Stimulated activated CD8-positive, alpha-beta memory T cell treated with anti-CD3 and anti-CD28 coated beads, Interleukin-4, amount 100 ng/mL, for 24 hours (primary cell): ENCODE results near the gene REEP2.
"Not testable (repeated sequence)": the region's sequence is repeated elsewhere in the genome, so short reads cannot be mapped to it uniquely, and the experiment has no call there.

Experiments used
- DNase-seq: peaks from one replicate; pipeline ENCODE4 v3.0.0-alpha.2; 2020; ENCODE audit warnings: low read depth

The REEP2 gene

DNA sequence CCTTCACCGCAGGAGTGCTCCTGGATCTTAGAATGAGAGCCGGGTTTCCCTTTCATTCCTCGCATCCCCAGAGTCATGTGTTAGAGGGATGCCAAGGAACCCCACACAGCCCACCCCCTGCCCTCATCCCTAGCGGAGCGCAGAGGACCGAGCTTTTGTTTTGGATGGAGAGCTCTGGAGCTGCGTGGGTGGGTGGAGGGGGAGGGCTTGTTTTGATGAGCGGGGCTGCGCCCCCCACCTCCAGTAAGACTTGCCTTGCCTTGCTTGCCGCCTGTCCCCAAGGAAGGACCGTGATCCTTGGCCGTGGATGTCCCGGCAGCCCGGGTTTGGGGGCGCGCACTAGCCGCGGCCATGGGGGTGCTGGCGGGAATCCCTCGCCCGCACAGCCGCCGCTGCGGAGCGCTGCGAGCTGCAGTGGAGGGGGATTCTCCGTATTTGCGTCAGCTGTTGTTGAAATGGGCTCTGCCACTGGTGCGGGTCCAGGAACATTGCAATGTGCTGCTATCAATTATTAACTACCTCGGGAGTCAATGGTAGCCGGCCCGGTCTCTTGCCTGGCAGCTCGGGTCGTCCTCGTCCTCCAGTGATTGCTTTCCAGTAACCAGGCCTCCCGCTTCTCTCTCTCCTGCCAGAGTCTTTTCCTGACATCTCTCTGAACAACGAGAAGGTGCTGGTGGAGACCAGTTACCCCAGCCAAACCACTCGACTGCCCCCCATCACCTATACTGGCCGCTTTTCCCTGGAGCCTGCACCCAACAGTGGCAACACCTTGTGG lies 27.5 kb downstream of the REEP2 start:
- no peak for DNase-seq

DNA sequence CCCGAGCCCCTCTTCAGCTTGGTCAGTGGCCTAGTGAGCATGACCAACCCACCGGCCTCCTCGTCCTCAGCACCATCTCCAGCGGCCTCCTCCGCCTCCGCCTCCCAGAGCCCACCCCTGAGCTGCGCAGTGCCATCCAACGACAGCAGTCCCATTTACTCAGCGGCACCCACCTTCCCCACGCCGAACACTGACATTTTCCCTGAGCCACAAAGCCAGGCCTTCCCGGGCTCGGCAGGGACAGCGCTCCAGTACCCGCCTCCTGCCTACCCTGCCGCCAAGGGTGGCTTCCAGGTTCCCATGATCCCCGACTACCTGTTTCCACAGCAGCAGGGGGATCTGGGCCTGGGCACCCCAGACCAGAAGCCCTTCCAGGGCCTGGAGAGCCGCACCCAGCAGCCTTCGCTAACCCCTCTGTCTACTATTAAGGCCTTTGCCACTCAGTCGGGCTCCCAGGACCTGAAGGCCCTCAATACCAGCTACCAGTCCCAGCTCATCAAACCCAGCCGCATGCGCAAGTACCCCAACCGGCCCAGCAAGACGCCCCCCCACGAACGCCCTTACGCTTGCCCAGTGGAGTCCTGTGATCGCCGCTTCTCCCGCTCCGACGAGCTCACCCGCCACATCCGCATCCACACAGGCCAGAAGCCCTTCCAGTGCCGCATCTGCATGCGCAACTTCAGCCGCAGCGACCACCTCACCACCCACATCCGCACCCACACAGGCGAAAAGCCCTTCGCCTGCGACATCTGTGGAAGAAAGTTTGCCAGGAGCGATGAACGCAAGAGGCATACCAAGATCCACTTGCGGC lies 28.2 kb downstream of the REEP2 start:
- DNase-seq = no peak

DNA sequence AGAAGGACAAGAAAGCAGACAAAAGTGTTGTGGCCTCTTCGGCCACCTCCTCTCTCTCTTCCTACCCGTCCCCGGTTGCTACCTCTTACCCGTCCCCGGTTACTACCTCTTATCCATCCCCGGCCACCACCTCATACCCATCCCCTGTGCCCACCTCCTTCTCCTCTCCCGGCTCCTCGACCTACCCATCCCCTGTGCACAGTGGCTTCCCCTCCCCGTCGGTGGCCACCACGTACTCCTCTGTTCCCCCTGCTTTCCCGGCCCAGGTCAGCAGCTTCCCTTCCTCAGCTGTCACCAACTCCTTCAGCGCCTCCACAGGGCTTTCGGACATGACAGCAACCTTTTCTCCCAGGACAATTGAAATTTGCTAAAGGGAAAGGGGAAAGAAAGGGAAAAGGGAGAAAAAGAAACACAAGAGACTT lies 28.9 kb downstream of the REEP2 start:
- DNase-seq = no peak

DNA sequence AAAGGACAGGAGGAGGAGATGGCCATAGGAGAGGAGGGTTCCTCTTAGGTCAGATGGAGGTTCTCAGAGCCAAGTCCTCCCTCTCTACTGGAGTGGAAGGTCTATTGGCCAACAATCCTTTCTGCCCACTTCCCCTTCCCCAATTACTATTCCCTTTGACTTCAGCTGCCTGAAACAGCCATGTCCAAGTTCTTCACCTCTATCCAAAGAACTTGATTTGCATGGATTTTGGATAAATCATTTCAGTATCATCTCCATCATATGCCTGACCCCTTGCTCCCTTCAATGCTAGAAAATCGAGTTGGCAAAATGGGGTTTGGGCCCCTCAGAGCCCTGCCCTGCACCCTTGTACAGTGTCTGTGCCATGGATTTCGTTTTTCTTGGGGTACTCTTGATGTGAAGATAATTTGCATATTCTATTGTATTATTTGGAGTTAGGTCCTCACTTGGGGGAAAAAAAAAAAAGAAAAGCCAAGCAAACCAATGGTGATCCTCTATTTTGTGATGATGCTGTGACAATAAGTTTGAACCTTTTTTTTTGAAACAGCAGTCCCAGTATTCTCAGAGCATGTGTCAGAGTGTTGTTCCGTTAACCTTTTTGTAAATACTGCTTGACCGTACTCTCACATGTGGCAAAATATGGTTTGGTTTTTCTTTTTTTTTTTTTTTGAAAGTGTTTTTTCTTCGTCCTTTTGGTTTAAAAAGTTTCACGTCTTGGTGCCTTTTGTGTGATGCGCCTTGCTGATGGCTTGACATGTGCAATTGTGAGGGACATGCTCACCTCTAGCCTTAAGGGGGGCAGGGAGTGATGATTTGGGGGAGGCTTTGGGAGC lies 29.5 kb downstream of the REEP2 start:
- no peak for DNase-seq

DNA sequence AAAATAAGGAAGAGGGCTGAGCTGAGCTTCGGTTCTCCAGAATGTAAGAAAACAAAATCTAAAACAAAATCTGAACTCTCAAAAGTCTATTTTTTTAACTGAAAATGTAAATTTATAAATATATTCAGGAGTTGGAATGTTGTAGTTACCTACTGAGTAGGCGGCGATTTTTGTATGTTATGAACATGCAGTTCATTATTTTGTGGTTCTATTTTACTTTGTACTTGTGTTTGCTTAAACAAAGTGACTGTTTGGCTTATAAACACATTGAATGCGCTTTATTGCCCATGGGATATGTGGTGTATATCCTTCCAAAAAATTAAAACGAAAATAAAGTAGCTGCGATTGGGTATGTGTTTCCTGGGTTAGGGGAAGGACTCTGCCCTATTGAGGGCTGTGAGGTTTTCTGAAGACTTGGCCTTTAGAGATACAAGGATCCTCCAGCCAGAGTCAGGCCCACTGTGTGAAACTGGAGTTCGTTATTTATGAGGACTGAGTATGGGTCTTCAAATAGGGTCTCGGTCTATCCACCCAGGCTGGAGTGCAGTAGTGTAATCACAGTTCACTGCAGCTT lies 30.2 kb downstream of the REEP2 start:
- DNase-seq = no peak

DNA sequence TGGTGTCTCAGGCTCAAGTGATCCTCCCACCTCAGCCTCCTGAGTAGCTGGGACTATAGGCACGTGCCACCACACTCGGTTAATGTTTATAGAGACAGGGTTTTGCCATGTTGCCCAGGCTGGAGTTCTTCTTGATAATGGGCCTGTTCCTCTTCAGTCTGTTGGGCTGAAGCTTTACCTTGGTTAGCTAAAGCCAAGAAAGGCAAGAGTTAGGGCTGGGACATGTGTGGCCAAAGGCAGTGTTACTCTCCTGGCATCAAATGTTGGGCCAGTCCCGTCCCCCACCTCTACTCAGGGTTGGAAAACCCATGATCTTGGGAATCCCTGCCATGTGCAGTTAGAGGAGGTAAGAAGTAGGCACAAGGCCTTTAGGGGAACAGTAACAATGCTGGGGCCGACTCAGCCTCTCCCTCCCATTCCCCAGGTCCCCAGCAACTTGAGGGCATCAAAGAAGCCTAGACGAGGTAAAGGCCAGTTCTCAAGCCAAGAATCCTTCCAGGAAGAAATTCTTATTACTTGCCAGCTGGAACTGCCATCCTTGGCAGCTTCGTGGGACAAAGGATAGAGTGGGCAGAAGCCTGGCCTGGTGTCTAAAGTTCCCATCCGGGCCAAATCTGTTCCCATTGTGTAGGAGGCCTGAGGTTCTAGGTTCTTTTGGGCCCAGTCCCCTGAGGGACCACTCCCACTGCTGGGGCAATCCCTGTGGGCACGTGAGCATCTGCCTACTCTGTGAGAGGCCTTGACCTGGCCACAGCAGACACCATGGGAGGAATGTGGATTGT lies 30.9 kb downstream of the REEP2 start:
- DNase-seq = no peak

DNA sequence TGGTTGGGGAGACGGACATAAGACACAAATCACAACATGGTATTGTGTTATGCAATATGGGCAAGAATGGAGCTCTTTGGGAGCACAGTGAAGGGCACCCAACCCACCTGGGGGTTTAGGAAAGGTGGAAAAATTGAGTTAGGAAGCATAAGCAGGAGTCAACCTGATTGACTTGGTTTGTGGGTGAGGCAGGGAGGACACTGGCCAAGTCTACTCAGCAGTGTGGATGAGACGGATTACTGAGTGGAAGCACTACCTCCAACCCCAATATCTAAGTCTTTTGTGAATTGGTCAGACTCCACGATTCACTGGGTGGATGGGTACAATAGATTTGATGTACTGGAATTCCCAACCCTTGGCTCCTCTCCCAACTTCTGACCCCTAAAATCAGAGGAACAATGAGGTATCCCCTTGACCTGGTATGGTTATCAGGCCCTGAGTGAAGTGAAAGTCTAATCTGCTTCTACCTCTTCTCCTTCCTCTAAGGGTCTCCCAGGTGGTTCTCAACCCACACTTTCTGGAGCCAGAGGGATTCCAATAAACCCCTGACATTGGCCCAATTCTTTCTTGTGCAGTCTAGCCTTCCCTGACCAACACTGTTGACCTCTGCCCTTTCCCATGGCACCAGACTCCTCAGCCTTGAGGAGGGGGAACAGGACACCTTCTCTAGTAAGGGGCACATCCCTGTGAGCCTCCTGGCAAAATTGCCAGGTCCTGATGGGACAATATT lies 31.6 kb downstream of the REEP2 start:
- DNase-seq = no peak

DNA sequence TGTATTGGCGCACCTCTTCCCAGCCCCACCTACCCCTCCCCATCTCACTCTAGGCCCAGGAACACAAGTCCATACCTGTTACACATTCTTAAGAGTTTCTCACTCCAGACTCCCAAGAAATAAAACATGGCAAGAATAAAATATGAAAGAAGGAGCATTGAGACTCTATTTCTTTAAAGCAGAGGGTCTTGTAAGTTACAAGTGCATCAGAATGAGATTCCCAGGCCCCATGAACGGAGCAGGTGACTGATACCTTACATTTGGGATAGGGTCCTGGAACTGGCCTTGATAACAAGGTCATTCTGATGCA lies 32.1 kb downstream of the REEP2 start:
- DNase-seq = no peak

DNA sequence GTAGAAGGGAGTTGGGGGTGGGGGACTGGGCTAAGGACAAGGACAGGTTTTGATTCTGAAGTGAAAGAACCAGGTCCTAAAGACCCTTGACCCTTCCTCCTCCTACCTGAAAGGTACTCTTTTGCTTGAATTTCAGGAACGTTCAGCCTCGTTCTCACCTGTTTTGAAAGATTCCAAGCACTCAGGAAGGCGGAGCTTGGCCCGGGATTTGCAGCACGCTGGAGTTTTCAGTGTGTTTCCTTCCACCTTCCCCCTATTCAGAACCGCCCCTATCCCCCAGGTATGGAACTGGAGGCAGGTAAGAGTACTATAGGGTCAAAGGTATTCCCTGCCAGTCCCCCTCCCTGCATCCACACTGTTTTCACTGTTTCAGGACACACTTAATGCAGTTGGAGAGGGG lies 33.5 kb downstream of the REEP2 start:
- DNase-seq = no peak

DNA sequence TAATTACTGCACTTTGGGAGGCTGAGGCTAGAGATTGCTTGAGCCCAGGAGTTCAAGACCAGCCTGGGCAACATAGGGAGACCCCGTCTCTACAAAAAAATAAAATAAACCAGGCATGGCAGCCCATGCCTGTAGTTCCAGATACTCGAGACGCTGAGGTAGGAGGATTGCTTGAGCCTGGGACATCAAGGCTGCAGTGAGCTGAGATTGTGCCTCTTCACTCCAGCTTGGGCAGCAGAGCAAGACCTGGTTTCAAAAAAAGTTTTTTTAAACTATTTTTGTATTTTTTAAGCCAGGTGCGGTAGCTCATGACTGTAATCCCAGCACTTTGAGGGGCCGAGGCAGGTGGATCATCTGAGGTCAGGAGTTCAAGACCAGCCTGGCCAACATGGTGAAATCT lies 34.3 kb downstream of the REEP2 start:
- DNase-seq = not testable (repeated sequence)

DNA sequence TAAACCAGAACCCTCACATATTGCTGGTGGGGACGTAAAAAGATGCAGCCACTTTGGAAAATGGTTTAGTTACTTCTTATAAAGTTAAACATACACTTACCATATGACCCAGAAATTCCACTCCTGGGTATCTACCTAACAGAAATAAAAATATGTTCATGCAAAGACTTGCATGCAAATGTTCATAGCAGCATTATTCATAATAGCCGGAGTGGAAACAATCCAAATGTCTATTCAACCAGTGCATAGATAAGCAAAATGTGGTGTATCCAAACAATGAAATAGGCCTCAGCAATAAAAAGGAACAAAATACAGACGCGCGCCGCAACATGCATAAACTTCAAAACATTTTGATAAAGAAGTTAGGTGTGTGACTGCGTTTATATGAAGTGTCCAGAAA lies 38.1 kb downstream of the REEP2 start:
- no peak for DNase-seq

DNA sequence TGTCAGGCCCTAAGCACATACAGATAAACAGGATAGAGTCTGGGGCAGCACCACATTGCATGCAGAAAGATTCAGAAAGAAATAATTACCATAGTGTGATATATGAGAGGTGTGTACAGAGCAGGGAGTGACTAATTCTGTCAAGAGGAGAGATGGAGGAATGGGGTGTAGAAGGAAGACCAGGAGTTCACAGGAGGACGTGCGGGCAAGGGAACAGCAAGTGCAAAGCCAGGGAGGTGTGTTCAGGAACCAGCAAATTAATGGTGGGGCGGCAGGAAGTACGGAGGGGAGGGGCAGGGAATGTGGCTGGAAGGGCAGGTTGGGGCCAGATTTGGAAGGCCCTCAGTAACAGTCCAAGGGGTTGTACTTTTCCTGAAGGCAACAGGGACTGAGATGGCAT lies 43.8 kb downstream of the REEP2 start:
- no peak for DNase-seq

DNA sequence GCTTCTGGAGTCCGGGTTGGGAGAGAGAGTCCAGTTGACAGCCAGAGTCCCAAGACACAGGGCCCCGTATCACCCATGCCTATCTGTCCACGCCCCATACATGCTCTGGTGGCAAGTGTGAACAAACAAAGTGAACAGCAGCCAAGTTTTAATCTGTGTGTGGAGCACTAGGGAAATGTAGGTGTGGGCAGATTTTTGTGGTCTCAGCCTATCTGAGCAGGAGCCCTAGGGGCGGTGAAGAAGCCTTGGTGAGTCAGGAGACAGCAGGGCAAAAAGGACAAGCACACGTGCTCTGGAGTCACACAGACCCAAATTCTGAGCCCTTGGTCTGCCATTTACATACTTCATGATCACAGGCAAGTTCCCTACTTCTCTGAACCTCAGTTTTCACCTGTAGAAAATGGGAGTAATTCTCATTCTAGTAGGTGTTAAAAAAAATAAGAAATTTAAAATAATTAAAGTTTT lies 49.7 kb downstream of the REEP2 start:
- no peak for DNase-seq

DNA sequence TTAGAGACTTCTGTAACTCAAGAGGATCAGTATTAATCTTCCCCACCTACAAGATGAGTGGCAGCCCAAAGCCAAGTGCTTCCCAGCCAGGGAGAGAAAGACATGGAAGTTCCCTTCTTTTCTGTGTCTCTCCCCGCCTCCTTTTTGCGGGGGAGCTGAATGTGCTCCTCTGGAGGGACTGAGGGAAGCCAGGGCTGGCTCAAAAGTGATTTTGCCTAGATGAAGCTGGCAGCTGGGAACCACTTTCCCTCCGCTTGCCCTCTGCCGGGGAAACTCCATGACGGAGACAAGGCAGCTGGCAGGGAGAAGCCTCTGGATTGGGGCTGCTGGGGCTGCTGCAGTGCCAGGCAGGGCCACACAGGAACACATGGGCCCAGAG lies 50.8 kb downstream of the REEP2 start:
- no peak for DNase-seq

DNA sequence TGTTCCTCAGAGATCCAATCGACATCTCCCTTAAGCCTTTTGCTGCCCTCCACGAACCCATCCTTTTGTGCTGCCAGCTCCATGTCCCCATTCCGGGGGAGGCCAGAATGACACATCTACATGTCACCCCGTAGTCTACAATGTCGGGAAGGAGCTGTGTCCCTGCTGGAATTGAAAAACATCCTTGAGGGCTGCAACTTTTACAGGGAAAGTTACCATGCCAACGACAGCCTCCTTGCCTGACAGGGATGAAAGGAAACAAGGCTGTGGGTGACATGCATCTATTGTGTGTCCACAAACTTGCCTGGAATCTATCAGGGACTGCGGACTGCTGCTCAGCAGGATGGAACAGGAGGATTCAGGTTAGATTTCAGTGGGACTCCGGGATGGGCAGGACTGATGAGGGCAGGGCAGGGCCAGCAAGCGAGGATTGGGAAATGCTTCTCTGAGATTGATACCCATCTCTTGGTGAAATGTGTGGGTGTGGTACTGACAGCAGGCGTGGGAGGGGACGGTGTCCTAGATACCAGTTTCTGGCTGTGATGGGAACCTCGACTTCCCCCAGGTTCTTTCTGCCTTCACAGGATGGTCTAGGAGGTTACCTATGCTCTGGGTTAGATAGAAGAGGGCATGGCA lies 51.9 kb downstream of the REEP2 start:
- DNase-seq = no peak

DNA sequence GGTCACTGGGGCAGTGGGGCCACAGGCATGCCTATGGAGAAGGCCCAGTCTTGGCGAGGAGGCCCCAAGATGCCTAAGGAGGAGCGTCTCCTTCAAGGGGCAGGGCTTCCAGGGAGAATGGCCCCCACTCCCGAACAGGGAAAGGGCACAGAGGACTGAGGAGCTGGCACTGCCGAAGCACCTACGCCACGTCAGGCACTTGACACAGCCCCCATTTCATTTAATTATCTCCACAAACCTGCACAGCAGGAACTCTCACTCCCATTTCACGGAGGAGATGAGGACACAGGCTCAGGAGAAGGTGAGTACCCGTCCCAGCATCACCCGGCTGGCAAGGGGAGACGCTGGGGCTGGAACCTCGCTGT lies 52.4 kb downstream of the REEP2 start:
- DNase-seq = no peak

DNA sequence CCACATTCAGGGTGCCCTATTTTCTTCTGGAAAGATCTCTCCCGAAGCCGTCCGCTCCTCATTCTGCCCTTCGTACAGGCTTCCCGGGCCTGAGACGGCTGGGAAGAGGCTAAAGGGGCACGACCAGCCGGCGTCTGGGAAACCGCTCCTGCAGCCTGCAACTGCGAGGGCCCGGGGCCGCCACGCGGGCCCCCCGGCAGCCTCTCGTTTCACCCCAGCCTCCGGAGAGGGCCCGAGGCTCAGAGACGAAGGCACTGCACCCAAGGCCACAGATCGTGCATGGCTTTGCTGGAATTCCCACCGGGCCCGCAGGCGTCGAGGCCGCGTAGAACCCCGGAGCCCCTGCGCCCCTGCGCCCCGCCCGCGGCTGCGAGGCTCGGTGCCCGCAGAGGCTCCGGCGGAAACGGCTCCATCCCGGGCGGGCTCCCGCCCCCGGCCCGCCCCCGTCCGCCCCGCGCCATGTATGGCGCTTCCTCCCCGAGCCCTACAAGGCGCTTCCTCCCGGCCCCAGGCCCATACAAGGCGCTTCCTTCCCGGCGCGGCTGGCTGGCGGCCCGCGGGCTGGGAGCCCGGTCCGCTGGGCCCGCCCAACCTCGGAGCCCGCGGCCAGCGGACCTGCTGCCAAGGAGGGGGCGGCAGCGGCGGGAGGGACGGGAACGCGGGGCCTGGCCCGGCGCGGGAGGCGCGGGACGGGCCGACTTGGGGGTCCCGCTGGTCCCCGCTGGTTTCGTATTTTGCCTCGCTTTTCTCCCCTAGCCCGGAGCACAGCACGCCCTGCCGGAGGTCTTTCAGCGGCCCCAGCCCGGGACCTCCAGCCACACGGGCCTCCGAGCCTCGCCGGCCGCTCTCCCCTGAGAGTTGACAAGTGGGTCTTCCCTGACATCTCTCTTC lies 53.1 kb downstream of the REEP2 start:
- DNase-seq = peak; percentile 68

DNA sequence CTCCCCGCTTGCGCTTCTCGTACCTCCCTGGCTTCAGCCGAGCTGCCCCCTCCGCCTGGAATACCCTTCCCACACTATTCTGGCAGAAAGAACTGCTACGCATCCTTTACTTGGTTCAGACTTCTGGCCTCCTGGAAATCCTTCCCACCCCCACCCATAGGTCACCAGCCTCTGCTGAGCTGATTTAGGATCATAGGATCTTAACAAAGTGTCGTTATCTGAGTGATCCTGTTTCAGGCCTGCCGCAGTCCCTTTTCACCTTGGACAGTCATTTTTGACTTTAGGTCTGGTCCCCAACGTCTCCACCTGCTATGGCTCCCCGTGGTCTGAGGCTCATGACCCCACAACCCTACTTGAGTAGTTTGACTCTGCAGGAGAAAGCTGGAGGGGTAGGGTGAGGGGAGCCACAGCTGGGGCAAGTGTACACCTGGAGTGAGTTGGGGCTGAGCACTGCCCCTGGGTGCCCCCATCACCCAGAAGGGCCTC lies 53.7 kb downstream of the REEP2 start:
- DNase-seq = no peak

DNA sequence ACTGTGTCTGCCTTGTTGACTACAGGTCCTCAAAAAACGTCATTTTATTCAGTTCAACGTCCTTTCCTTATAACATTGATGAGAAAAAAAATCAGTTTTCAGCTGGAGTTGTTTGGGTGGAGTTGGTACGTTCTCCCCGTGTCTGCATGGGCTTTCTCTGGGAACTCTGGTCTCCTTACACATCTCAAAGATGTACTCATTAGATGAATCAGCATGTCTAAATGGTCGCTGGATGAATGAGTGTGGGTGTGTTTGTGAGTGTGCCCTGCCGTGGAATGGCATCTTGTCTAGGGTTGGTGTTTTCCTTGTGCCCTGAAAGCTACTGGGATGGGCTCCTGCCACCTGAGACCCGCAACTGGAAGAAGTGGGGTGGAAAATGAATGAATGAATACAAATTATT lies 56.5 kb downstream of the REEP2 start:
- no peak for DNase-seq
